Transverse colon (tissue), 4 donors: ENCODE data around the gene CMTR1. TPM values are rescaled to one million over a fixed set of nuclear protein-coding genes. Genes with fewer than 3 reads are reported as not detected.

Experiments used
- DNase-seq: peaks from one replicate; pipeline ENCODE4 v3.0.0-alpha.2; 2019
- H3K27ac ChIP-seq, 4 donors: fragments of 200-600 bp; sonication (generic); 2 replicates each; pipeline ENCODE4 v1.5.1; 2016 to 2018; ENCODE audit warnings: inconsistent platforms in 4 of 4
- H3K27me3 ChIP-seq: fragments of 200-600 bp; sonication (generic); 2 replicates; pipeline ENCODE4 v1.5.1; 2017; ENCODE audit warnings: inconsistent platforms
- H3K36me3 ChIP-seq, 4 donors: fragments of 200-600 bp; sonication (generic); 2 replicates each; pipeline ENCODE4 v1.5.1; 2017 to 2019; ENCODE audit warnings: inconsistent platforms in 4 of 4
- H3K4me1 ChIP-seq, 4 donors: fragments of 200-600 bp; sonication (generic); 2 replicates each; pipeline ENCODE4 v1.5.1; 2017 to 2020; ENCODE audit warnings: inconsistent platforms in 4 of 4
- H3K4me3 ChIP-seq, 4 donors: fragments of 200-600 bp; sonication (generic); 1 replicate in 1 of 4; 2 replicates in 3 of 4; pipeline versions ENCODE4 v1.5.1 to v1.6.1; 2017 to 2019; ENCODE audit warnings: inconsistent platforms in 4 of 4
- H3K9me3 ChIP-seq, 2 donors: fragments of 200-600 bp; sonication (generic); 2 replicates each; pipeline ENCODE4 v1.5.1; 2017 to 2019; ENCODE audit warnings: inconsistent platforms in 2 of 2
- CTCF ChIP-seq, 5 experiments: fragments of 200-600 bp in 3 of 5; fragments of 450-650 bp in 2 of 5; sonication (generic) in 3 of 5; IDR thresholded peaks; 1 replicate in 2 of 5; 2 replicates in 3 of 5; pipeline ENCODE4 v1.5.1; 2016 to 2017; ENCODE audit warnings: antibody characterized with exemption in 5 of 5, inconsistent platforms in 3 of 5, mild to moderate bottlenecking in 2 of 5, moderate library complexity in 1 of 5
- EP300 ChIP-seq: sonication (generic); formaldehyde crosslinking; IDR thresholded peaks from one replicate; pipeline ENCODE4 v1.6.1; 2017; ENCODE audit warnings: antibody characterized with exemption, low read depth
- POLR2A ChIP-seq: fragments of 450-650 bp; IDR thresholded peaks from one replicate; pipeline ENCODE4 v1.6.1; 2016; ENCODE audit warnings: antibody characterized with exemption, mild to moderate bottlenecking, moderate library complexity
- POLR2AphosphoS5 ChIP-seq, 3 donors: sonication (generic); formaldehyde crosslinking; IDR thresholded peaks; one replicate each; pipeline ENCODE4 v1.6.1; 2016; ENCODE audit warnings: antibody characterized with exemption in 3 of 3
- WGBS, 2 donors: methylation state at CpG; one replicate each; pipeline ENCODE4 v1.1.5; 2018; ENCODE audit warnings: low coverage in 1 of 2; 5-methylcytosine and 5-hydroxymethylcytosine counted together
- in situ Hi-C, 4 donors: fragments of 200-750 bp; cut with MboI; loops; one replicate each; pipeline versions ENCODE4 v1.15.0 to v1.15.1; 2017; ENCODE audit warnings: low sequenced_read_pairs in 3 of 4, low pct_ligation_motif_present in 1 of 4, low pct_unique_long_range_greater_than_20kb in 1 of 4
- intact Hi-C: fragments of 100-400 bp; cut with DNase I; formaldehyde crosslinking; loops from one replicate; pipeline ENCODE4 v1.15.1; 2023; ENCODE audit warnings: low total_unique reads
- total RNA-seq, 4 donors: library from RNA; depleted of rRNA; stranded (reverse); fragments of >200 nt; gene quantifications; one replicate each; pipeline ENCODE4 v1.1.0, GENCODE V29; 2016

CMTR1 gene
- total RNA-seq, 4 donors from 2014 or later, result 16.5 to 40.6 (median 24.9) TPM

GRCh38 chr6:37487591-37488380 lies 54.8 kb downstream of the CMTR1 start:
- no peak for DNase-seq
- no peak overlapping the region for H3K27ac ChIP-seq
- no peak overlapping the region for H3K4me3 ChIP-seq
- H3K9me3 ChIP-seq, result no peaks in the 10 kb centered on the region
- no peaks in the 10 kb centered on the region for H3K27me3 ChIP-seq
- TF ChIP-seq EP300 (no peak), CTCF (IDR thresholded peaks at IDR 0.05) (no peak), POLR2AphosphoS5 (IDR thresholded peaks at IDR 0.05) (no peak)
- intact Hi-C loops, result loop anchor here (10.0 kb wide), 1 partner anchor 77 kb away; no protein-coding TSS in a partner anchor
- peaks cover 0 to 10% (median 0%) of the 10 kb centered on the region in 4 donors for H3K4me1 ChIP-seq
- no peaks in the 10 kb centered on the region for H3K36me3 ChIP-seq
- 81 to 82% methylated on average over 3 to 9 of the region's 9 CpGs for WGBS, 2 donors
- in situ Hi-C loops, result no loop called here

- H3K4me1 ChIP-seq, result peaks cover 0 to 10% (median 0%) of the 10 kb centered on the region in 4 donors
Measured at GRCh38 chr6:37488476-37488875, 55.5 kb downstream of the CMTR1 start.

GRCh38 chr6:37489697-37490336 lies 56.8 kb downstream of the CMTR1 start:
- no peak overlapping the region for H3K4me3 ChIP-seq
- H3K36me3 ChIP-seq, result no peaks in the 10 kb centered on the region
- H3K27me3 ChIP-seq, result no peaks in the 10 kb centered on the region
- H3K4me1 ChIP-seq, result peaks cover 0 to 10% (median 0%) of the 10 kb centered on the region in 4 donors
- no peaks in the 10 kb centered on the region for H3K9me3 ChIP-seq
- no peak for DNase-seq
- 62 to 71% methylated on average over 4 to 10 of the region's 10 CpGs for WGBS, 2 donors
- in situ Hi-C loops, result no loop called here
- intact Hi-C loops, result loop anchor here (10.0 kb wide), 2 partner anchors 75 to 105 kb away; no protein-coding TSS in a partner anchor
- TF ChIP-seq CTCF (IDR thresholded peaks at IDR 0.05), result peak in 1 of 5 experiments; percentile 8
- TF ChIP-seq POLR2AphosphoS5 (IDR thresholded peaks at IDR 0.05), result no peak
- H3K27ac ChIP-seq, result no peak overlapping the region

More at GRCh38 chr6:37488476-37488875, 55.5 kb downstream of the CMTR1 start:
- WGBS, 2 donors, result 29 to 45% methylated on average over 1 of the region's 1 CpG
- in situ Hi-C loops, result no loop called here
- Histone ChIP-seq H3K4me3 (no peak overlapping the region), H3K27ac (no peak overlapping the region), H3K9me3 (no peaks in the 10 kb centered on the region), H3K36me3 (no peaks in the 10 kb centered on the region), H3K27me3 (no peaks in the 10 kb centered on the region)
- DNase-seq, result no peak
- intact Hi-C loops, result loop anchor here (10.0 kb wide), 1 partner anchor 76 kb away; no protein-coding TSS in a partner anchor
- TF ChIP-seq CTCF (IDR thresholded peaks at IDR 0.05), result no peak
- no peak for TF ChIP-seq POLR2A
- TF ChIP-seq POLR2AphosphoS5 (IDR thresholded peaks at IDR 0.05), result no peak
- TF ChIP-seq EP300, result no peak

GRCh38 chr6:37490536-37491170 lies 57.6 kb downstream of the CMTR1 start:
- TF ChIP-seq EP300, result no peak
- TF ChIP-seq CTCF (IDR thresholded peaks at IDR 0.05), result no peak
- TF ChIP-seq POLR2A, result no peak
- no peak for TF ChIP-seq POLR2AphosphoS5 (IDR thresholded peaks at IDR 0.05)
- Histone ChIP-seq H3K27me3 (no peaks in the 10 kb centered on the region), H3K36me3 (no peaks in the 10 kb centered on the region), H3K4me1 (peaks cover 0 to 10% (median 0%) of the 10 kb centered on the region in 4 donors), H3K27ac (no peak overlapping the region), H3K4me3 (no peak overlapping the region), H3K9me3 (no peaks in the 10 kb centered on the region)
- 89% methylated on average over 9 of the region's 9 CpGs; no CpG with 5 or more reads in 1 of the 2 donors for WGBS, 2 donors
- in situ Hi-C loops (no loop called here), intact Hi-C loops (loop anchor here (10.0 kb wide), 1 partner anchor 106 kb away; no protein-coding TSS in a partner anchor)
- no peak for DNase-seq
